ENCODE measurements around the gene ACP7. TPM values are rescaled to one million over a fixed set of nuclear protein-coding genes. Genes with fewer than 3 reads are reported as not detected.

The ACP7 gene
- total RNA-seq, 1 experiment from 2014 or later, result 0.03 TPM

DNA sequence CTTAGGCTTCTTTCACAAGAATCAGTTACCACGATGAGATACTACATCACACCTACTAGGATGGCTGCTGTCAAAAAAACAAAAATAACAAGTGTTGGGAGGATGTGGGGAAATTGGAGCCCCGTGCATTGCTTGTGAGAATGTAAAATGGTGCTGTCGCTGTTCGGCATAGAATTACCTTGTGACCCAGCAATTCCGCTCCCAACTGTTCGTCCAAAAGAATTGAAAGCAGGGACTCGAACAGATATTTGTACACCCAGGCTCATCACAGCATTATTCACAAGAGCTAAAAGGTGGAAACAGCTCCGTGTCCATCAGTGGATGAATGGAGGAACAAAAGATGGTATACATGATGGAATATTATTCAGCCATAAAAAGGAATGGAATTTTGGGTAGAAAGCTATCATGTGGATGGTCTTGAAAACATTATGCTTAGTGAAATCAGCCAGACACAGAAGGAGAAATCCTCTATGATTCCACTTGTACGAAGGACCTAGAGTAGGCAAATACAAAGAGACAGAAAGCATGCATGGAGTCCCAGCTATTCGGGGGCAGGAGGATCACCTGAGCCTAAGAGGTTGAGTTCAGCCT lies 64.9 kb downstream of the ACP7 start:
- no peak for DNase-seq (ENCODE audit: low spot score)

DNA sequence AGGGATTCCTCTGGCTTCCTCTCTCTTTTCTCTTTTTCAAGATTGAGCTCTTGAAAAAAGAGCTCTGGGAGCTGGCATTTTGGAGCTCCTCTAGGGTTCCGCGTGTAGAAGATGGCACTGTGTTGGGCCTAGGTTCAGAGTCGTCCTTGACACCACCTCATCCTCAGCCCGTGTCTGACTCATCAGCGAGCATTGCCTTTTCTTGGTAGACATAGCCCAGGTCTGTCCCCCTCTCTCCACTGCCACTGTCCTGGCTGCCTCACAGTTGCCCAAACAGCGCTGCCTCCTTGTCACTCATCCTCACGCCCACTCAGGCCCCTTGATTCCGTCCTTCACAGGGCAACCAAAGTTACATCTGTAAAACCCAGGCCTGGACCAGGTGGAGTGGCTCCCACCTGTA lies 66.1 kb downstream of the ACP7 start:
- DNase-seq (ENCODE audit: low spot score), result no peak

DNA sequence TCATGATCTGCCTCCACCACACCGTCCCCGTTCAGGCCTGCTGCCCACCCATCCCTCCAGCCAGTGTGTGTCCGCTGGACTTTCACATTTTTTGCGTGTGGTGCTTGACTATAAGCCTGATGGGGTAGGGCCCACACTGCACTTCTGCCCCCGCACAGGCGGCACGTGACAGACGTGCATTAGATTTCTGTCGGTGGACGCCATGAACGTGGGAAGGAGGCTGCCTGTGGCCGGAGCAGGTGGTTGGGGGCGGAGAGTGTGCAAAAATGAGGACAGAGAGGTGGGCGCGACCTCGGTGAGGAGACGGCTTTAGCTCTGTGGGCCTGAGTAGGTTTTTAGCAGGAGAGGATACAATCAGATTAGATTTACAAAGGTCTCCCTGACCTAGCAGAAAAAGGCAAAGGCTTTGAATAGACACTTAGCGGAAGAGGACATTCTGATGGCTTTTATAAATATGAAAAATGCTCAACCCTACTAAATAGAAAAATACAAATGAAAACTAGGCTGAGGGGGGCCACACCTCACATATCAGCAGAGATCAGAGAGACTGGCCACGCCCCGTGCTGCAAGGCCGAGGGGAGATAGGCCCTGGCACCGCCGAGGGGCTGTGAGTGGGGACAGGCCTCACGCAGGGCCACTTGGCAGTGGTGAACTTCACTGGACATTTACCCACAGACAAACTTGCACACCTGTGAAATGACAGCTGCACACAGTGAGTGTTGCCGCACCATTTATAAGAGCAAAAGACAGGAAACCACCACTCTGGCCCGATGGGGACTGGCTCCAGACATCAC lies 66.8 kb downstream of the ACP7 start:
- no peak for DNase-seq (ENCODE audit: low spot score)

DNA sequence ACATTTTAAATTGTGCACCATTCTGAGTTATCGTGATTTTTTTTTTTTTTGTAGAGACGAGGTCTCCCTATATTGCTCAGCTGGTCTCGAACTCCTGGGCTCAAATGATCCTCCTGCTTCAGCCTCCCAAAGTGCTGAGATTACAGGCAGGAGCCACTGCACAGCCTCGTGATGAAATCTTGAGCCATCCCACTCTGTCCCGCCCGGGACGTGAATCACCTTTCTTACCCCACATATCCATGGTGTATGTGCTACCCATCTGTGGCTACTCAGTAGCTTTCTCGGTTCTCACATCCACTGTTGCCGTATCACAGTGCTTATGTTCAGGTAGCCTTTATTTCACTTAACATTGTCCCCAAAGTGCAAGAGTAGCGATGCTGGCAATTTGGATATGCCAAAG lies 67.9 kb downstream of the ACP7 start:
- DNase-seq (ENCODE audit: low spot score), result no peak

DNA sequence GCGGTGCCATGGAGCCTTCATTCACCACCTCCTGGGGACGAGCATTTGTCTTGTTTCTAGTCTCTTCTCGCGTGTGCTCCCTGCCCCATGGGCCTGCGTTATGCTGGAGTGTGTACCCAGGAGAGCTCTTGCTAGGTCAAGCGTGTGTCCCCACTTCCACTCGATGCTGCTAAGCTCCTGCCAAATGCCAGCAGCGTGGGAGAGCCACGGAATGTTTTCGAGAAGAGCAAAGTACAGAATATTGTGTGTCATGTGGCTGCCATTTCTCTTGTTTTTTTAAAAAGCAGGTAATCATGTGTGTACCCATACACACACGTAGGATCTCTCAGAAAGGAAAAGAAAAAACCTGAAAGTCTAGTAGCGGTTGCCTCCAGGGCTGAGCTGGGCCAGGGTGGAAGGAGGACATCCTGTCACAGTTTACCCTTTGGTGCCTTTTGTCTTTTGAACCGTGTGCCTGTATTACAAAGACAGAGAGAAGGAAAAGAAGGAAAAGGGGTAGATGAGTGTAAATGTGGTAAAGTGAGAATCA lies 70.0 kb downstream of the ACP7 start:
- no peak for DNase-seq (ENCODE audit: low spot score)

DNA sequence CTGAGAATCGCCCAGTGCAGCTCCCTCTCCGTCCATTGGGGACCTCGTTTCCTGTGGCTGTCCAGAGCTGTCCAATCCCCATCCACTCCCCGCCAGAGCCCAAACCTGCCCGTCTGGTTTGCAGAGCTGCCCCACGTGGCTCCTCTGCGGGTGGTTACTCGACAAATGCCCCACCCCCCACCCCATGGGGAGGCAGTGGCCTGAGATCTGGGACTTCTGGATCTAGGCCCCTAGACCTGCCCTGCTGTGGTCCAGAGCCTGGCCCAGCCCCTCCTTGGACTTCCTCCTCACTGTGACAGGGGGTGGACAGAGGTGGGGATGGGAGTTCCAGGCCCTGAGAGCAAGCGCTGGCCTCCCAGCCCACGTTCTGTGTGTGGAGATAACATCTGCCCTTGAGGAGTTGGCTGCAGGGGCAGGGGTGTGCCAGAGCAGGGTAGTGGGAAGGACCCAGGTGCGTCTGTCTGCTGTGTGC lies 70.5 kb downstream of the ACP7 start:
- DNase-seq (ENCODE audit: low spot score), result no peak

DNA sequence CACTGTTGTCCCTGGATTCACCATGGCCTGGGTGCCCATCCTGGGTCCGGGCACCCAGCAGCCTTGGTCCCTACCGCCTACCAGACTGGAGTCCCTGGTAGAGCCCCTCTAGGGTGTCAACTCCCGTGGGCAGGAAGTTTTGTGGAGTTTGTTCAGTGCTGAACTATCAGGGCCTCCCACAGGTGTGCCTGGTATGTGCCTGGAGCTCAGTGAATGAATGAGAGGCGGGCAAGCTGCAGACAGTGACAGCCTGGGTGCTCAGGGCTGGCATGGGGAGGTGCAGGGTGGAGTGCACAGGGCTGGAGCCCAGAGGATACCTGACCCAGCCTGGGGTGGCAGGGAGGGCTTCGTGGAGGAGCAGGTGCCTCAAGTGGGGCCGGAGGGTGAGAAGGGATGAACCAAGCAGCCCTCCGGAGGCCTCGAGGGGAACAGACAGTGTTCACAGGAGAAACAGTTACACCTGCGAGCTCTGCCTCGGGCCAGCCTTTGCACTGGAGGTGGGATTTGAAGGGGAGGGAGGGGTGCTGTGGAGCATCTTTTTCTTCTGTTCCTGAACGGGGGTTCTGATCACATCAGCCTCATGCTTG lies 71.0 kb downstream of the ACP7 start:
- no peak for DNase-seq (ENCODE audit: low spot score)

DNA sequence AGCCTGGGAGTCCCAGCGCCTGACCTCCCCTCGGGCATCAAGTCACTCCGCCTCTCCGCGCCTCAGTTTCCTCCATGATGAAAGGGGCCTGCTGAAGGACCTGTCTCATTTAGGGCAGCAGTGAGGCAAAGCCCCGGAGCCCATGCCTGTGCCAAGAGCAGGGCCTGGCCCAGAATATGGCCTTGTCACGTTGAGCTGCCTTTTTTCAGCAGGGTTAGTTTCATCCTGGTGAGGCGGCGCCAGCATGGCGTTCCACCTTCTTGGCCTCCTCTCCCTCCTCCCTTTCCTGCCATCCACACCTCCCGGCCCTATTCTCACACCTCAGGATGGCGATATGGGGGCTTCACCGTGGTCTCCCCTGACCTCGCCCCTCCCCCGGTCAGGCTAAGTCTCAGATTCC lies 71.6 kb downstream of the ACP7 start:
- DNase-seq (ENCODE audit: low spot score), result no peak

DNA sequence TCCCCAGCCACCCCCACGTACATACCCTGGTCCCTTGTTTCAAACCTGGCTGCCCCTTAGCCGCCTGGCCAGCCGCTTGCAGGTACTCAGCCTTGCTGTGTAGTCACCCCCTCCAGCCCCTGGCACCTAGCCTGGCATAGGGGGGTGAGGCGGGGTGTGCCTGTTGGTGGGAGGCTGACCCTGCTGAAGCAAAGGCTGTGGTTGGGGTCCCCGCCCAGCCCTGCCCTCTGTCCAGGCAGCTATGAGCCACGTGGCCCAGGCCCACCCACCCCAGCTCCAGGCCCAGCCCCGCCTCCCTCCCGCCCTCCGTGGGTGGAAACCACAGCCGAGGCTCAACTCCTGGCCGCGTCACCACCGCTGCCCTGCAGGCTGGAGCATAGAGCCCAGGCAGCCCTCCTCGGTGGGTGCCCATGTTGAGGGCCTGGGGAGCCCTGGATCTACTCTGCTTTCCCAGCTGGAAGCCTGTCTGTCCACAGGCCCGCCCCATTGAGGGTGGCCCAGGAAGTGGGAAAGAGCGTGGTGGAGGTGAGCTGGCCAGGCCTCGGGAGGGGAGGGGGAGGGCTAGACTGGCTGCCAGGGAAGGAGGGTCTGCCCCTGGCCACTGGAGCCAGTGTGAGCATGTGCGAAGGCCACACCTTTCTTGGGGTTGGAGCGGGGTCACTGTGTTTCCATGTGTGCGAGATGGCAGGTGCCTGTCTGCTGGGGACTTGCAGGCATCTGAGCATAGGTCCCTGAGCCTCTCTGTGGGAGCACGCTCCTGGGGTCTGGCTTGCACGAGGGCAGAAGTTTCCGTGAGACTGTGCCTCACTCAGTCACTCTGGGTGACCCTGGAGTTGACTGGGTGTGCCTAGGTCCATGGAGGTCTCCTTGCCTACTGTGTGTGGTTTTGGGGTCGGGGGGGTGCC lies 72.4 kb downstream of the ACP7 start:
- DNase-seq (ENCODE audit: low spot score), result peak; percentile 36

DNA sequence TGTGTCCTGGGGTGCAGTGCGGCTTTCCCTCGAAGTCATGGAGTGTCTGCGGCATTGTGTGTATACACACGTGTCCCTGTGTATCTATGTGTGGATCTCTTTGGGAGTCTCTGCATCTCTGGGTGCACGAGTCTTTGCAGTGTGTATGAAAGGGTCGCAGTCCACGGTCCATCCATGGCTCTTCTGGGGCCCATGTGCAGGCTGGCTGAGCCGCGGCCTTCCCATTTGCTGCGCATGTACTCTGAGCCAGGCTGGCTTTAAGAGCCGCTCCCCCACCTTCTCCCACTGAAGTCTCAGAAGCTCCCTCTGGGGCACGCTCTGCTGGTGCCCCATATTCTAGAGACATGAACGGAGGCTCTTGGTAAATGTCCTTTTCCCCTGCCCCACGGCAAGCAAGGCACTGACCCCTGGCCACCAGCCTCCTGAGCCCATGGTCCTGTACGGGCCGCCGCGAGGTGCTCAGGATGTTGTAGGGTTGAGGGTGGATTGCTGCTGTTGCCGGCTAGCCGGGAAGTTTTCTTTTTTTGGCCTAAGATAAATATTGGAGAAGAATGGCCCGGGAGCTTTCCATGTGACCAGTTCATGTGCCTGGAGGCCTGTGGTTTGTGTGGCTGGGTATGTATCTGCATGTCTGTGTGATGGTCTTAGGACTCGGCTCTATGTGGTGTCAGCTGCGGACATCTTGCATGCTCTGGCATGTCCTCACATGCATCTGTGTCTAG lies 73.3 kb downstream of the ACP7 start:
- DNase-seq (ENCODE audit: low spot score), result no peak

DNA sequence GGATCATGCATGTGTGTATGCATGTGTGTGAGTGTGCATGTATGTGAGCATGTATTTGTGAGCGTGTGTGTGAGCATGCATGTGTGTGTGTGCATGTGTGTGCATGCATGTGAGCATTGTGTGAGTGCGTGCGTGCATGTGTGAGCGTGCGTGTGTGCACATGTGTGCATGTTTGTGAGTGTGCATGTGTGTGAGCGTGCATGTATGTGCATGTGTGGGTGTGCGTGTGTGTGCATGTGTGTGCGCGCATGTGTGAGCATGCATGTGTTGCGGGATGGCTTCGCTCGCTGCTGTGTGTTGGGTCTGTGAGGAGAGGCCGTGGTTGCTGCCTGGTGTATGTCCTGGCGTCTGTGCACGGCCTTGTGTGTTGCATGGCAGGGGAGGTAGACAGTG lies 73.8 kb downstream of the ACP7 start:
- DNase-seq (ENCODE audit: low spot score), result no peak

DNA sequence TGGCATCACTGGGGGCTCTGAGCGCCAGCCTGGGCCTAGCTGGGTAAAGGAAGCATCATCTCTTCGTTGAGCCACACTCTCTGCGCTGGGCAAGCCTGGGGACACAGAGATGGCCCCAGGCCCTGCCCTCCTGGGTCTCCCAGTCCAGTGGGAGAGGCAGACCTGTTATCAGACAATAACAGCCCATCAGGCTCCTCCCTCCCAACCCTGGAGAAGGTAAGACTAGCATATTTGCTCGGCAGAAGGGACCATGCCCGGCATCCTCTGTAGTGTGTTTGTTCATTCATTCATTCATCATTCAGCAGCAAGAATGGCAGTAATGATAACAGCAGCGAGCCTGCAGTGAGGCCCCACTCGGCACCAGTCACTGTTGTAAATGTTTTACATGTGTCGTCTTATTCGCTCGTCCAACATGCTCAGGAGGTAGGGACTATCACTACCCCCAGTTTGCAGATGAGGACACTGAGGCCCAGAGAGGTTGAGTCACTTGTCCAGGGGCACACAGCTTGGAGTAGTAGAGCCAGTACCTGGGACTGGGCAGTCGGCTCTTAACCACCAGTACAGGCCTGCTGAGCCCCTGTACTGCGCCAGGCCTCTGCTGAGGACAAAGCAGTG lies 74.6 kb downstream of the ACP7 start:
- no peak for DNase-seq (ENCODE audit: low spot score)

DNA sequence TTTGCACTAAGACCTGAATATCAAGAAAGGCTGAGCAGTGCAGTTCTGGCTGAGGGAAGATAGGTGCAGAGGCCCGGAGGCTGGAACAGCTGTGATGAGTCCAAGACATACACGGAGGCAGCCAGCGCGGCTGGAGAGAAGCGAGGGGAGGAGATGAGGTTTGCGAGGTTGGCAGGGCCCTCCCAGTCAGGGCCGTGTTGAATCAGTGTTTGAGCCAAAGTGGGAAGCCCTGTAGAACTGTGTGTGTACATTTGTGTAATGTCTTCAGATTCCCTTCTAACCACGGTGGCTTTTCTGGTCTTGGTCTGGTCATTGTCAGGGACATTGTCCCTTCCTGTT lies 76.3 kb downstream of the ACP7 start:
- DNase-seq (ENCODE audit: low spot score), result no peak

Other genes with a start within 250 kb of the ACP7 start
- 296 and 354 TPM in 2 replicates for gene HNRNPL, start 234.4 kb upstream of the ACP7 start, total RNA-seq (2014; rRNA removed; shearing (Covaris generic))
- gene RINL, start 206.1 kb upstream of the ACP7 start, total RNA-seq (2014; rRNA removed; shearing (Covaris generic)), result 3.9 and 5.7 TPM in 2 replicates
- 50.3 and 59.0 TPM in 2 replicates for gene SIRT2, start 184.8 kb upstream of the ACP7 start, total RNA-seq (2014; rRNA removed; shearing (Covaris generic))
- gene NFKBIB, start 184.4 kb upstream of the ACP7 start, total RNA-seq (2014; rRNA removed; shearing (Covaris generic)), result 16.3 and 17.1 TPM in 2 replicates
- gene CCER2, start 172.2 kb upstream of the ACP7 start, total RNA-seq (2014; rRNA removed; shearing (Covaris generic)), result not detected in 2 replicates
- gene SARS2, start 153.6 kb upstream of the ACP7 start, total RNA-seq (2014; rRNA removed; shearing (Covaris generic)), result 19.8 and 29.6 TPM in 2 replicates
- gene MRPS12, start 153.4 kb upstream of the ACP7 start, total RNA-seq (2014; rRNA removed; shearing (Covaris generic)), result 98.9 and 108 TPM in 2 replicates
- gene FBXO17, start 108.6 kb upstream of the ACP7 start, total RNA-seq (2014; rRNA removed; shearing (Covaris generic)), result 15.1 and 21.9 TPM in 2 replicates
- gene FBXO27, start 51.8 kb upstream of the ACP7 start, total RNA-seq (2014; rRNA removed; shearing (Covaris generic)), result 0.07 and 0.10 TPM in 2 replicates
- 9.2 and 16.2 TPM in 2 replicates for gene PAK4, start 41.4 kb downstream of the ACP7 start, total RNA-seq (2014; rRNA removed; shearing (Covaris generic))
- not detected in 2 replicates for gene NCCRP1, start 112.6 kb downstream of the ACP7 start, total RNA-seq (2014; rRNA removed; shearing (Covaris generic))
- not detected in 2 replicates for gene SYCN, start 119.9 kb downstream of the ACP7 start, total RNA-seq (2014; rRNA removed; shearing (Covaris generic))
- not detected in 2 replicates for gene IFNL3, start 160.6 kb downstream of the ACP7 start, total RNA-seq (2014; rRNA removed; shearing (Covaris generic))
- gene IFNL4, start 164.5 kb downstream of the ACP7 start, total RNA-seq (2014; rRNA removed; shearing (Covaris generic)), result not detected in 2 replicates
- gene IFNL2, start 184.0 kb downstream of the ACP7 start, total RNA-seq (2014; rRNA removed; shearing (Covaris generic)), result not detected in 2 replicates
- not detected in 2 replicates for gene IFNL1, start 212.0 kb downstream of the ACP7 start, total RNA-seq (2014; rRNA removed; shearing (Covaris generic))
- 1.7 and 1.9 TPM in 2 replicates for gene LRFN1, start 236.5 kb downstream of the ACP7 start, total RNA-seq (2014; rRNA removed; shearing (Covaris generic))